Tibial artery (tissue), 4 donors: Measurements from ENCODE around the gene ALG14.
"Not testable (repeated sequence)": the region's sequence is repeated elsewhere in the genome, so short reads cannot be mapped to it uniquely, and the experiment has no call there.

Source experiments
- DNase-seq, 2 donors: peaks; one replicate each; pipeline ENCODE4 v3.0.0-alpha.2; 2019
- H3K27ac ChIP-seq, 2 donors: fragments of 200-600 bp; sonication (generic) in 1 of 2; 1 replicate in 1 of 2; 2 replicates in 1 of 2; pipeline ENCODE4 v1.5.1; 2018 to 2019; ENCODE audit warnings: mild to moderate bottlenecking in 1 of 2
- H3K27me3 ChIP-seq, 2 donors: fragments of 200-600 bp; sonication (generic) in 1 of 2; one replicate each; pipeline versions ENCODE4 v1.5.1 to v1.6.0; 2016 to 2019
- H3K36me3 ChIP-seq, 3 donors: fragments of 200-600 bp; sonication (generic) in 2 of 3; one replicate each; pipeline ENCODE4 v1.5.1; 2016 to 2019; ENCODE audit warnings: mild to moderate bottlenecking in 2 of 3
- H3K4me1 ChIP-seq, 4 donors: fragments of 200-600 bp; sonication (generic) in 2 of 4; 1 replicate in 3 of 4; 2 replicates in 1 of 4; pipeline ENCODE4 v1.5.1; 2016 to 2019
- H3K4me3 ChIP-seq, 2 donors: fragments of 200-600 bp; sonication (generic) in 1 of 2; 1 replicate in 1 of 2; 2 replicates in 1 of 2; pipeline ENCODE4 v1.5.1; 2018 to 2019; ENCODE audit warnings: mild to moderate bottlenecking in 2 of 2
- H3K9me3 ChIP-seq, 3 donors: fragments of 200-600 bp; sonication (generic) in 1 of 3; one replicate each; pipeline ENCODE4 v1.5.1; 2016 to 2019
- CTCF ChIP-seq, 2 experiments: fragments of 200-600 bp in 1 of 2; fragments of 450-650 bp in 1 of 2; IDR thresholded peaks; one replicate each; pipeline ENCODE4 v1.5.1; 2017 to 2019; ENCODE audit warnings: antibody characterized with exemption in 2 of 2, mild to moderate bottlenecking in 1 of 2, moderate library complexity in 1 of 2
- intact Hi-C: fragments of 100-400 bp; cut with DNase I; formaldehyde crosslinking; loops from one replicate; pipeline ENCODE4 v1.15.0; 2023; ENCODE audit warnings: low total_unique reads

ALG14 gene

GRCh38 chr1:94947437-94947836 is 125.3 kb downstream of the ALG14 start:
- Histone ChIP-seq H3K4me3 (no peak overlapping the region), H3K4me1 (peaks cover 0 to 14% (median 0%) of the 10 kb centered on the region in 4 donors), H3K9me3 (no peaks in the 10 kb centered on the region), H3K27ac (peak overlapping the region; percentile 41 to 46), H3K27me3 (no peaks in the 10 kb centered on the region), H3K36me3 (no peaks in the 10 kb centered on the region)
- no peak for TF ChIP-seq CTCF (IDR thresholded peaks at IDR 0.05)
- intact Hi-C loops, result no loop called here
- no peak for DNase-seq

GRCh38 chr1:94946886-94947285 is 125.9 kb downstream of the ALG14 start:
- Histone ChIP-seq H3K27ac (peak overlapping the region; percentile 41 to 46), H3K9me3 (no peaks in the 10 kb centered on the region), H3K27me3 (no peaks in the 10 kb centered on the region), H3K4me3 (no peak overlapping the region), H3K4me1 (peaks cover 0 to 14% (median 0%) of the 10 kb centered on the region in 4 donors), H3K36me3 (no peaks in the 10 kb centered on the region)
- intact Hi-C loops, result no loop called here
- TF ChIP-seq CTCF (IDR thresholded peaks at IDR 0.05), result no peak
- no peak for DNase-seq

DNA sequence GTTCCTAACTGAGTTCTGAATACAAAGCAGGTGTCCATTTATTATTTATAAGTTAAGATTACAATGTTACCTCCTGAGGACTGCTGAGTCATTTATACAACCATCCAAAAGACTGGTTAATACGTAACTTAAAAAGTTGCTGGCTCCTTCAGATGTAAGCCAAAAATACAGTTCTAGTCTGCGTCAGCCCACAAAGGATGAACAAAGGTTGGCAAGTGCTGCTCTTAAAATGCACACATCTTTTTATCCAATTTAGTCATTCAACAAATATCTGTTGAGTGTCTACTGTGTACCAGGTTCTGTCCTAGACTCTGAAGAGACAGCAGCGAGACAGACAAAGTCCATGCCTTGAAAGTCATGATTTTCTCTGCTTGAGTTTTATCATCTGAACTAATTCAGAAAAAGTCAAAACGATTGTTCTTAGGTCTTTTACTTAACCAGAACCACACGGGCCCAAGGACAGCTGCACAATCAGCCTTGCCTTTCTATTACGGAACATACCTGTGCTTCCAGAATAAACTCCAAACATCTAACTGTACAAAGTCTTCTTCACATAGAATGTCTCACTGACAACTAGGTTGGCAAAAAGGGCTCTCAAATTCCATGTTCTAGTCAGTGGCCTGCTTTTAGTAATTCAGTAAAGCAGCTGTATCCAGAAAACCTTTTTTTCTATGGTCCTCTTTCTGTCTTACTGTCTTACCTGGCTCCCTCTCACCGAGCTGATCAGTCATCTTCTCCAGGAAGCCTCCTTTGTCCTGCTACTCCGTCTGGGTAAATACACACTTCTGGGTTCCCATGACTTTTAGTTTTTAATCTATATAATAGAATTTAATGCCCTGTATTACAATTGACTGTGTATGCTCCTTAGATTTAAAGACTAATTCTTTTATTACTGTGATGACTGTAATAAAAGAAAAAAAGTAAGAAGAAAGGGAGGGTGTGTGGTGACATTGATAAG is 130.3 kb downstream of the ALG14 start:
- intact Hi-C loops, result no loop called here
- Histone ChIP-seq H3K9me3 (no peaks in the 10 kb centered on the region), H3K4me1 (peaks cover 0 to 28% (median 0%) of the 10 kb centered on the region in 4 donors), H3K27me3 (no peaks in the 10 kb centered on the region), H3K27ac (no peak overlapping the region), H3K4me3 (no peak overlapping the region), H3K36me3 (no peaks in the 10 kb centered on the region)
- no peak for DNase-seq
- TF ChIP-seq CTCF (IDR thresholded peaks at IDR 0.05), result no peak

- intact Hi-C loops, H3K9me3 ChIP-seq, H3K36me3 ChIP-seq, H3K27me3 ChIP-seq, H3K27ac ChIP-seq, H3K4me3 ChIP-seq, DNase-seq: not testable (repeated sequence)
- peaks cover 0 to 28% (median 3%) of the 10 kb centered on the region in 4 donors for H3K4me1 ChIP-seq
These were observed 131.3 kb downstream of the ALG14 start for GRCh38 chr1:94941480-94941879.

- Histone ChIP-seq H3K4me3 (no peak overlapping the region), H3K27me3 (no peaks in the 10 kb centered on the region), H3K4me1 (peaks cover 0 to 35% (median 5%) of the 10 kb centered on the region in 4 donors), H3K27ac (no peak overlapping the region), H3K9me3 (no peaks in the 10 kb centered on the region), H3K36me3 (no peaks in the 10 kb centered on the region)
- TF ChIP-seq CTCF (IDR thresholded peaks at IDR 0.05), result no peak
- DNase-seq, result no peak
- intact Hi-C loops, result no loop called here
These were observed 132.0 kb downstream of the ALG14 start for GRCh38 chr1:94940738-94941137.

DNA sequence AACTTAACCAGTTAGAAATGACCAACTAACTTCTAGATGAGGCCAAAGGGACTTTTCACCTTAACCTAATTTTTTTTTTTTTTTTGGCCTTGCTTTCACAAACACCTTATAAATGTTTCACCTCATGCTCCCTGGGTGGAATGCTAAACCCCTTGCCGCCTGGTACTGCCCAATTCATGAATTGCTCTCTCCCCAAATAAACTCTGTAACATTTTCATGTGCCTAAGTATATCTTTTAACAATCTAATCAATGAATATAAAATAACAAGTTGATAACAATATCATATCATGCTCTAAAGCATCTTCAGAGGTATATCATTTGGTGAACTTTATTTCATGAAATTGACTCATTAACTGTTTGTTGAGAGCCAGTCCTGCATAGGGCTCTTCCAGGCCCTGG is 134.9 kb downstream of the ALG14 start:
- no peaks in the 10 kb centered on the region for H3K27me3 ChIP-seq
- intact Hi-C loops, result no loop called here
- DNase-seq, result no peak
- no peaks in the 10 kb centered on the region for H3K9me3 ChIP-seq
- TF ChIP-seq CTCF (IDR thresholded peaks at IDR 0.05), result no peak
- H3K4me3 ChIP-seq, result no peak overlapping the region
- H3K27ac ChIP-seq, result no peak overlapping the region
- H3K36me3 ChIP-seq, result peaks cover 0 to 9% (median 9%) of the 10 kb centered on the region in 3 donors
- H3K4me1 ChIP-seq, result peaks cover 0 to 38% (median 5%) of the 10 kb centered on the region in 4 donors
